ENCODE results near the gene SLC2A10. TPM values are rescaled to one million over a fixed set of nuclear protein-coding genes. Genes with fewer than 3 reads are reported as not detected.

Gene SLC2A10
- total RNA-seq, 1 donor, result 52.7 TPM

GRCh38 chr20:46740214-46740609 lies 30.8 kb downstream of the SLC2A10 start:
- TF ChIP-seq CTCF (IDR thresholded peaks at IDR 0.05; ENCODE audit: insufficient read depth, low read depth, low read length), result no peak
- no peak overlapping the region for H3K4me3 ChIP-seq (ENCODE audit: low read depth, low read length)
- no peak for DNase-seq (ENCODE audit: low read depth)

DNA sequence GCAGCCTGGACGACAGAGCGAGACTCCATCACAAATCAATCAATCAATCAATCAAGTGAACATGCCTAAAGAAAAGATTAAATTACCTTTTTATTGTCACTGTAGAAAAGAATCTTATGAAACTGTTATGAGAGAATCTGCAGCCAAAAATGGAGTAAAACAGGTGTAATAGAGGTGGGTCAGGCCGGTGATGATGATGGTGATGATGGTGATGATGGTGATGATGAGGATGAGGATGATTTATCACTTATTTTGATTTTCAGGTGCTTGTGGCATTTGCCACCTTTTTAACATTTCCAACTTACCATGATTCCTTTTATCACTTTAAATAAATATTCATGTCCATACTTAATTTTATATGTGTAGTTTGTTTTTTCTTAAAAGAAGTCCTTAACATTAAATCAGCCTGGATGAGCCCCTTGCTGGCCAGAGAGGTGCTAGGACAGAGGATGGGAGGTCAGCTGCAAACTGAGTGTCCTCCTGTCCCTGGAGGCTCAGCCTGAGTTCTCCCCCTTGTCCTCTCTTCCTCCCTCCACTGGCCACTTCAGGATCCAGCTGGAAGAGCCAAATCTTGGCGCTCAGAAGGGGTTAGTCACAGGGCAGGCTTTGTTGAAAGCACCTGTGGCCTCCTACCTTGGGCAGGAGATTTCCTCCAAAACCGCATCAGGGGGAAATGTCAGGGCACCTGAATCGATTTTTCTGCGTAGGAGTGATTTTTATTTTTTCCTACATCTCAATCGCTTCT lies 32.6 kb downstream of the SLC2A10 start:
- H3K4me3 ChIP-seq (ENCODE audit: low read depth, low read length), result no peak overlapping the region
- TF ChIP-seq CTCF (IDR thresholded peaks at IDR 0.05; ENCODE audit: insufficient read depth, low read depth, low read length), result no peak
- no peak for DNase-seq (ENCODE audit: low read depth)

- no peak for TF ChIP-seq CTCF (IDR thresholded peaks at IDR 0.05; ENCODE audit: insufficient read depth, low read depth, low read length)
- DNase-seq (ENCODE audit: low read depth), result no peak
- no peak overlapping the region for H3K4me3 ChIP-seq (ENCODE audit: low read depth, low read length)
Observed at GRCh38 chr20:46742669-46743045, 33.2 kb downstream of the SLC2A10 start.

GRCh38 chr20:46743088-46743487 lies 33.6 kb downstream of the SLC2A10 start:
- TF ChIP-seq CTCF (IDR thresholded peaks at IDR 0.05; ENCODE audit: insufficient read depth, low read depth, low read length), result no peak
- H3K4me3 ChIP-seq (ENCODE audit: low read depth, low read length), result no peak overlapping the region
- no peak for DNase-seq (ENCODE audit: low read depth)

- no peak overlapping the region for H3K4me3 ChIP-seq (ENCODE audit: low read depth, low read length)
- TF ChIP-seq CTCF (IDR thresholded peaks at IDR 0.05; ENCODE audit: insufficient read depth, low read depth, low read length), result no peak
- no peak for DNase-seq (ENCODE audit: low read depth)
Observed at GRCh38 chr20:46746956-46747526, 37.6 kb downstream of the SLC2A10 start.

GRCh38 chr20:46749147-46749546 lies 39.7 kb downstream of the SLC2A10 start:
- no peak for TF ChIP-seq CTCF (IDR thresholded peaks at IDR 0.05; ENCODE audit: insufficient read depth, low read depth, low read length)
- H3K4me3 ChIP-seq (ENCODE audit: low read depth, low read length), result no peak overlapping the region
- no peak for DNase-seq (ENCODE audit: low read depth)
